A549 (cell line): ENCODE measurements around the gene COG7. TPM values are rescaled to one million over a fixed set of nuclear protein-coding genes. Genes with fewer than 3 reads are reported as not detected.
"Not testable (repeated sequence)": the region's sequence is repeated elsewhere in the genome, so short reads cannot be mapped to it uniquely, and the experiment has no call there.

Experiments
- ATAC-seq, 2 experiments: fragments of 200-7000 bp in 1 of 2; fragments of >200 bp in 1 of 2; cut with Nextera tagmentation in 1 of 2; cut with Tn5 transposase in 1 of 2; 3 replicates each; pipeline versions ENCODE4 v1.8.0 to v1.9.1; 2018 to 2020; ENCODE audit warnings: mild to moderate bottlenecking in 1 of 2, moderate library complexity in 1 of 2
- CTCF ChIA-PET: fragments of 300-600 bp; sonication (Branson Sonifier 250); formaldehyde crosslinking; extraction: SDS; loops from one replicate; lab custom pipeline; 2021; ENCODE audit warnings: antibody characterized with exemption, inconsistent platforms; lab: Yijun Ruan, JAX
- POLR2A ChIA-PET: fragments of 350-600 bp; formaldehyde crosslinking; extraction: SDS; loops from one replicate; lab custom pipeline; 2021; ENCODE audit warnings: antibody characterized with exemption, inconsistent platforms; lab: Yijun Ruan, JAX
- DNase-seq, 2 experiments: peaks; one replicate each; pipeline versions ENCODE4 v3.0.0 to v3.0.0-alpha.2; 2011 to 2016; ENCODE audit warnings: low read depth in 1 of 2, low spot score in 1 of 2
- FAIRE-seq: peaks from 2 replicates; lab custom pipeline; 2011; peaks lifted over from hg19 to GRCh38; lab: Jason Lieb, UNC
- H3K27ac ChIP-seq, 2 experiments: fragments of >200 bp; sonication (Bioruptor Twin); formaldehyde crosslinking; 3 replicates each; pipeline ENCODE4 v1.5.1; 2016 to 2017
- H3K4me1 ChIP-seq: fragments of >200 bp; sonication (Bioruptor Twin); formaldehyde crosslinking; 3 replicates; pipeline ENCODE4 v1.6.1; 2016
- H3K4me2 ChIP-seq: fragments of >200 bp; sonication (Bioruptor Twin); formaldehyde crosslinking; 3 replicates; pipeline ENCODE4 v1.6.1; 2016
- H3K4me3 ChIP-seq: fragments of >200 bp; sonication (Bioruptor Twin); formaldehyde crosslinking; 3 replicates; pipeline ENCODE4 v1.5.1; 2016
- H3K9me3 ChIP-seq: fragments of >200 bp; sonication (Bioruptor Twin); formaldehyde crosslinking; 3 replicates; pipeline ENCODE4 v1.6.1; 2016
- BCL3 ChIP-seq: fragments of >200 bp; sonication (Bioruptor Twin); formaldehyde crosslinking; IDR thresholded peaks from 3 replicates; pipeline ENCODE4 v1.6.1; 2016
- CEBPB ChIP-seq, 2 experiments: fragments of >200 bp in 1 of 2; sonication (Bioruptor Twin) in 1 of 2; formaldehyde crosslinking in 1 of 2; IDR thresholded peaks; 2 replicates each; pipeline ENCODE4 v1.6.1; 2012 to 2016
- CHD2 ChIP-seq: fragments of 150-350 bp; IDR thresholded peaks from 2 replicates; pipeline ENCODE4 v1.6.1; 2014; ENCODE audit warnings: low read length; ENCODE audit not compliant: partially characterized antibody
- E2F6 ChIP-seq: IDR thresholded peaks from 2 replicates; pipeline ENCODE4 v1.6.1; 2012; ENCODE audit warnings: low read depth, borderline replicate concordance
- EHMT2 ChIP-seq: fragments of 200-600 bp; sonication (generic); IDR thresholded peaks from 2 replicates; pipeline ENCODE4 v1.6.1; 2016; ENCODE audit warnings: antibody characterized with exemption, low read depth, mild to moderate bottlenecking, moderate library complexity
- EP300 ChIP-seq, 2 experiments: fragments of >200 bp; sonication (Bioruptor Twin); formaldehyde crosslinking; IDR thresholded peaks; 2 replicates in 1 of 2; 3 replicates in 1 of 2; pipeline ENCODE4 v1.6.1; 2016 to 2017
- FOSL2 ChIP-seq, 2 experiments: fragments of 450-650 bp in 1 of 2; fragments of >200 bp in 1 of 2; sonication (Bioruptor Twin) in 1 of 2; formaldehyde crosslinking; IDR thresholded peaks; 2 replicates each; pipeline versions ENCODE4 v1.5.0 to v1.6.1; 2016 to 2020; ENCODE audit warnings: mild to moderate bottlenecking in 1 of 2, moderate library complexity in 1 of 2
- HOXA7 ChIP-seq: fragments of 250-450 bp; sonication (Bioruptor Pico); IDR thresholded peaks from 2 replicates; pipeline ENCODE4 v1.5.0; 2020; ENCODE audit warnings: mild to moderate bottlenecking, moderate library complexity
- JUN ChIP-seq, 2 experiments: fragments of >200 bp; sonication (Bioruptor Twin); formaldehyde crosslinking; IDR thresholded peaks; 2 replicates in 1 of 2; 3 replicates in 1 of 2; pipeline ENCODE4 v1.6.1; 2016 to 2017
- KDM1A ChIP-seq: fragments of 200-600 bp; sonication (generic); IDR thresholded peaks from 2 replicates; pipeline ENCODE4 v1.6.1; 2016; ENCODE audit warnings: low read depth, mild to moderate bottlenecking
- KDM5A ChIP-seq: fragments of 200-600 bp; sonication (generic); IDR thresholded peaks from 2 replicates; pipeline ENCODE4 v1.6.1; 2016; ENCODE audit warnings: antibody characterized with exemption, mild to moderate bottlenecking
- MAFK ChIP-seq: fragments of 450-650 bp; IDR thresholded peaks from 2 replicates; pipeline ENCODE4 v1.6.1; 2014; ENCODE audit not compliant: partially characterized antibody
- PHF8 ChIP-seq: fragments of 200-600 bp; sonication (generic); IDR thresholded peaks from 2 replicates; pipeline ENCODE4 v1.6.1; 2016; ENCODE audit warnings: low read depth, mild to moderate bottlenecking, antibody characterized with exemption, moderate library complexity, borderline replicate concordance
- POLR2A ChIP-seq: IDR thresholded peaks from 2 replicates; pipeline ENCODE4 v1.6.1; 2012; ENCODE audit warnings: mild to moderate bottlenecking, low read length
- RARB ChIP-seq: fragments of 250-450 bp; sonication (Bioruptor Pico); IDR thresholded peaks from 2 replicates; pipeline ENCODE4 v1.8.0; 2021; ENCODE audit warnings: mild to moderate bottlenecking, moderate library complexity
- RNF2 ChIP-seq: fragments of 200-600 bp; sonication (generic); IDR thresholded peaks from 2 replicates; pipeline ENCODE4 v1.6.1; 2016; ENCODE audit warnings: low read depth, mild to moderate bottlenecking, antibody characterized with exemption, moderate library complexity, borderline replicate concordance
- USF2 ChIP-seq: fragments of 450-650 bp; IDR thresholded peaks from 2 replicates; pipeline ENCODE4 v1.6.1; 2014; ENCODE audit warnings: antibody characterized with exemption
- ZFP36 ChIP-seq: fragments of 450-650 bp; IDR thresholded peaks from 2 replicates; pipeline ENCODE4 v1.6.1; 2014; ENCODE audit warnings: borderline replicate concordance; ENCODE audit not compliant: partially characterized antibody
- ZSCAN20 ChIP-seq: fragments of 250-450 bp; sonication (Bioruptor Pico); IDR thresholded peaks from 2 replicates; pipeline ENCODE4 v1.8.0; 2022; ENCODE audit warnings: mild to moderate bottlenecking, moderate library complexity
- WGBS: methylation state at CpG from one replicate; pipeline ENCODE4 v1.1.6; 2017; ENCODE audit errors: missing lambda C conversion rate; 5-methylcytosine and 5-hydroxymethylcytosine counted together
- polyA plus RNA-seq, 4 experiments: library from polyadenylated mRNA; depleted of rRNA in 3 of 4; stranded (reverse); fragments of >200 nt; fragmentation: RNase III in 1 of 4; extraction: RNeasy Plus Mini Kit Qiagen cat#74134 plus additional on column Dnase treatment in 1 of 4; gene quantifications; 2 replicates in 3 of 4; 3 replicates in 1 of 4; pipeline ENCODE4 v1.2.3, GENCODE V29; 2011 to 2017
- TF ChIP-seq, protein P1 (sequence below): fragments of 200-600 bp; sonication (generic); IDR thresholded peaks from 2 replicates; pipeline ENCODE4 v1.6.1; 2016; ENCODE audit warnings: antibody characterized with exemption, mild to moderate bottlenecking, moderate library complexity
- TF ChIP-seq, protein P2 (sequence below): IDR thresholded peaks from 2 replicates; pipeline ENCODE4 v1.6.1; 2012
- TF ChIP-seq, protein P3 (sequence below): fragments of >200 bp; sonication (Bioruptor Twin); formaldehyde crosslinking; IDR thresholded peaks from 2 replicates; pipeline ENCODE4 v1.6.1; 2016

Gene COG7
- polyA plus RNA-seq, 2 of the 4 experiments (the other 2 are of a cell fraction), result 11.3 to 18.5 TPM

GRCh38 chr16:23392223-23392600, 60.8 kb downstream of the COG7 start:
- ChIA-PET CTCF (interaction anchor here (0.9 to 4.7 kb wide), 4 partner anchors 12 to 210 kb away, joined by 3 to 23 read pairs (median 4); no protein-coding TSS in a partner anchor), POLR2A (interaction anchor here (0.9 kb wide), 1 partner anchor 165 kb away, joined by 3 read pairs; the partner anchor contains the start of genes EARS2 and UBFD1)
- no peak for TF ChIP-seq JUN (IDR thresholded peaks at IDR 0.05)
- TF ChIP-seq RARB (CRISPR knock-in tag), result no peak
- TF ChIP-seq, protein P1, sequence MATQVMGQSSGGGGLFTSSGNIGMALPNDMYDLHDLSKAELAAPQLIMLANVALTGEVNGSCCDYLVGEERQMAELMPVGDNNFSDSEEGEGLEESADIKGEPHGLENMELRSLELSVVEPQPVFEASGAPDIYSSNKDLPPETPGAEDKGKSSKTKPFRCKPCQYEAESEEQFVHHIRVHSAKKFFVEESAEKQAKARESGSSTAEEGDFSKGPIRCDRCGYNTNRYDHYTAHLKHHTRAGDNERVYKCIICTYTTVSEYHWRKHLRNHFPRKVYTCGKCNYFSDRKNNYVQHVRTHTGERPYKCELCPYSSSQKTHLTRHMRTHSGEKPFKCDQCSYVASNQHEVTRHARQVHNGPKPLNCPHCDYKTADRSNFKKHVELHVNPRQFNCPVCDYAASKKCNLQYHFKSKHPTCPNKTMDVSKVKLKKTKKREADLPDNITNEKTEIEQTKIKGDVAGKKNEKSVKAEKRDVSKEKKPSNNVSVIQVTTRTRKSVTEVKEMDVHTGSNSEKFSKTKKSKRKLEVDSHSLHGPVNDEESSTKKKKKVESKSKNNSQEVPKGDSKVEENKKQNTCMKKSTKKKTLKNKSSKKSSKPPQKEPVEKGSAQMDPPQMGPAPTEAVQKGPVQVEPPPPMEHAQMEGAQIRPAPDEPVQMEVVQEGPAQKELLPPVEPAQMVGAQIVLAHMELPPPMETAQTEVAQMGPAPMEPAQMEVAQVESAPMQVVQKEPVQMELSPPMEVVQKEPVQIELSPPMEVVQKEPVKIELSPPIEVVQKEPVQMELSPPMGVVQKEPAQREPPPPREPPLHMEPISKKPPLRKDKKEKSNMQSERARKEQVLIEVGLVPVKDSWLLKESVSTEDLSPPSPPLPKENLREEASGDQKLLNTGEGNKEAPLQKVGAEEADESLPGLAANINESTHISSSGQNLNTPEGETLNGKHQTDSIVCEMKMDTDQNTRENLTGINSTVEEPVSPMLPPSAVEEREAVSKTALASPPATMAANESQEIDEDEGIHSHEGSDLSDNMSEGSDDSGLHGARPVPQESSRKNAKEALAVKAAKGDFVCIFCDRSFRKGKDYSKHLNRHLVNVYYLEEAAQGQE, result no peak
- TF ChIP-seq BCL3, result no peak
- TF ChIP-seq EHMT2, result no peak
- Histone ChIP-seq H3K4me1 (no peaks in the 10 kb centered on the region), H3K9me3 (no peaks in the 10 kb centered on the region), H3K4me3 (no peak overlapping the region), H3K4me2 (no peak overlapping the region), H3K27ac (no peak overlapping the region)
- 88% methylated on average over 6 of the region's 6 CpGs for WGBS
- no peak for FAIRE-seq
- DNase-seq, result no peak
- no peak for ATAC-seq

- Histone ChIP-seq H3K4me2 (no peak overlapping the region), H3K4me3 (no peak overlapping the region), H3K9me3 (no peaks in the 10 kb centered on the region), H3K27ac (no peak overlapping the region), H3K4me1 (no peaks in the 10 kb centered on the region)
- ChIA-PET POLR2A (interaction anchor here (0.9 kb wide), 1 partner anchor 166 kb away, joined by 3 read pairs; the partner anchor contains the start of genes EARS2 and UBFD1), CTCF (interaction anchor here (0.8 to 4.7 kb wide), 5 partner anchors 11 to 106 kb away, joined by 3 to 23 read pairs (median 3); no protein-coding TSS in a partner anchor)
- WGBS, result 87% methylated on average over 17 of the region's 17 CpGs
- ATAC-seq (no peak), DNase-seq (no peak), FAIRE-seq (no peak)
- TF ChIP-seq, protein P2, sequence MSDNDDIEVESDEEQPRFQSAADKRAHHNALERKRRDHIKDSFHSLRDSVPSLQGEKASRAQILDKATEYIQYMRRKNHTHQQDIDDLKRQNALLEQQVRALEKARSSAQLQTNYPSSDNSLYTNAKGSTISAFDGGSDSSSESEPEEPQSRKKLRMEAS, result no peak
- no peak for TF ChIP-seq E2F6
- no peak for TF ChIP-seq KDM5A
- no peak for TF ChIP-seq USF2
- TF ChIP-seq, protein P3, sequence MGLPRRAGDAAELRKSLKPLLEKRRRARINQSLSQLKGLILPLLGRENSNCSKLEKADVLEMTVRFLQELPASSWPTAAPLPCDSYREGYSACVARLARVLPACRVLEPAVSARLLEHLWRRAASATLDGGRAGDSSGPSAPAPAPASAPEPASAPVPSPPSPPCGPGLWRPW, result no peak
- no peak for TF ChIP-seq PHF8
- TF ChIP-seq CHD2, result no peak
- TF ChIP-seq CEBPB (IDR thresholded peaks at IDR 0.05), result no peak
- no peak for TF ChIP-seq HOXA7
- TF ChIP-seq ZFP36, result no peak
- no peak for TF ChIP-seq POLR2A
- no peak for TF ChIP-seq KDM1A
- TF ChIP-seq ZSCAN20 (CRISPR knock-in tag), result no peak
- no peak for TF ChIP-seq FOSL2 (IDR thresholded peaks at IDR 0.05)
- no peak for TF ChIP-seq FOSL2 (CRISPR knock-in tag; IDR thresholded peaks at IDR 0.05)
- TF ChIP-seq MAFK, result no peak
- TF ChIP-seq RNF2, result no peak
- no peak for TF ChIP-seq EP300 (IDR thresholded peaks at IDR 0.05)
Observed at GRCh38 chr16:23391381-23392222, 61.4 kb downstream of the COG7 start.

DNA sequence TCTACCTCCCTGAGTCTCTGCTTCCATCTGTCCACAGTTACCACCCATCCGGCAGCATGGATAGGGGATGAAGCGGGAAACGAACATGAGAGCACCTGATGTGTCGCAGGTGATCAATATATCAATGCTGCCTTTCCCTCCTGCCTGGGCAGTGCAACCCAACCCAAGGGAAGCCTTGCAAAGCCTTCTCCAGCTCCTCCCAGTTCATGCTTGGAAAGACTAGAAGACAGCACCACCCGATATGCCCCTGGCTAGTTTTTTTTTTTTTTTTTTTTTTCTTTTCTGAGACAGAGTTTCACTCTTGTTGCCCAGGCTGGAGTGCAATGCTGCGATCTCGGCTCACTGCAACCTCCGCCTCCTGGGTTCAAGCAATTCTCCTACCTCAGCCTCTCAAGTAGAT, 63.1 kb downstream of the COG7 start:
- H3K4me2 ChIP-seq, DNase-seq, POLR2A ChIA-PET, H3K27ac ChIP-seq, FAIRE-seq, H3K9me3 ChIP-seq, CTCF ChIA-PET, H3K4me1 ChIP-seq, H3K4me3 ChIP-seq, ATAC-seq: not testable (repeated sequence)
- 94% methylated on average over 8 of the region's 8 CpGs for WGBS
